GM23338 (cell line): ENCODE measurements around the gene TLCD3A. TPM values are rescaled to one million over a fixed set of nuclear protein-coding genes. Genes with fewer than 3 reads are reported as not detected.

Source experiments
- ATAC-seq: fragments of 200-7000 bp; cut with Tn5 transposase; 3 replicates; pipeline ENCODE4 v1.9.1; 2020
- DNase-seq: peaks from one replicate; pipeline ENCODE4 v3.0.0-alpha.2; 2015; ENCODE audit warnings: low spot score
- H2AFZ ChIP-seq: fragments of 200-600 bp; sonication (generic); 2 replicates; pipeline ENCODE4 v1.8.0; 2016; ENCODE audit warnings: antibody characterized with exemption, mild to moderate bottlenecking, moderate library complexity
- H3F3A ChIP-seq: fragments of 200-600 bp; sonication (generic); replicated peaks from 2 replicates; pipeline ENCODE4 v1.8.0; 2017; ENCODE audit warnings: antibody characterized with exemption, mixed run types, low read depth
- H3K27ac ChIP-seq: fragments of 200-600 bp; sonication (generic); 2 replicates; pipeline ENCODE4 v1.6.1; 2016; ENCODE audit warnings: low read depth
- H3K27me3 ChIP-seq: fragments of 200-600 bp; sonication (generic); 2 replicates; pipeline ENCODE4 v1.8.0; 2016; ENCODE audit warnings: mild to moderate bottlenecking, mixed run types, moderate library complexity; ENCODE audit not compliant: insufficient read depth
- H3K36me3 ChIP-seq: fragments of 200-600 bp; sonication (generic); 2 replicates; pipeline ENCODE4 v1.8.0; 2016; ENCODE audit warnings: mild to moderate bottlenecking; ENCODE audit not compliant: insufficient read depth
- H3K4me1 ChIP-seq: fragments of 200-600 bp; sonication (generic); 2 replicates; pipeline ENCODE4 v1.8.0; 2016; ENCODE audit warnings: mild to moderate bottlenecking, moderate library complexity; ENCODE audit not compliant: insufficient read depth
- H3K4me2 ChIP-seq: fragments of 200-600 bp; sonication (generic); 2 replicates; pipeline ENCODE4 v1.7.1; 2017; ENCODE audit warnings: mixed run types
- H3K4me3 ChIP-seq: fragments of 200-600 bp; sonication (generic); 2 replicates; pipeline ENCODE4 v1.6.1; 2016; ENCODE audit warnings: mixed run types
- H3K79me2 ChIP-seq: fragments of 200-600 bp; sonication (generic); replicated peaks from 2 replicates; pipeline ENCODE4 v1.8.0; 2017; ENCODE audit warnings: mild to moderate bottlenecking; ENCODE audit not compliant: insufficient read depth
- H3K9me2 ChIP-seq: fragments of 200-600 bp; sonication (generic); 2 replicates; pipeline ENCODE4 v1.8.0; 2017; ENCODE audit not compliant: insufficient read depth
- H4K20me1 ChIP-seq: fragments of 200-600 bp; sonication (generic); replicated peaks from 2 replicates; pipeline ENCODE4 v1.8.0; 2017; ENCODE audit warnings: mild to moderate bottlenecking; ENCODE audit not compliant: insufficient read depth
- H3K27ac Mint-ChIP-seq: 2 replicates; pipeline ENCODE4 v1.8.0; 2020; ENCODE audit warnings: inconsistent platforms, mild to moderate bottlenecking, moderate library complexity, mixed read lengths
- H3K27me3 Mint-ChIP-seq: 3 replicates; pipeline ENCODE4 v1.8.0; 2022; ENCODE audit warnings: low read depth, mild to moderate bottlenecking, moderate library complexity, mixed read lengths, inconsistent platforms; ENCODE audit not compliant: insufficient read depth, poor library complexity
- H3K36me3 Mint-ChIP-seq: 3 replicates; pipeline ENCODE4 v1.8.0; 2021; ENCODE audit warnings: low read depth, mild to moderate bottlenecking, inconsistent platforms, moderate library complexity, mixed read lengths
- H3K4me1 Mint-ChIP-seq: 3 replicates; pipeline ENCODE4 v1.8.0; 2020; ENCODE audit warnings: mild to moderate bottlenecking, inconsistent platforms, mixed read lengths
- H3K4me3 Mint-ChIP-seq: 3 replicates; pipeline ENCODE4 v1.8.0; 2021; ENCODE audit warnings: moderate library complexity, mild to moderate bottlenecking, inconsistent platforms, mixed read lengths
- H3K9me3 Mint-ChIP-seq: 3 replicates; pipeline ENCODE4 v1.8.0; 2020; ENCODE audit warnings: moderate library complexity, mild to moderate bottlenecking, inconsistent platforms, mixed read lengths
- CREB1 ChIP-seq: fragments of 250-450 bp; sonication (Bioruptor Pico); IDR thresholded peaks from 2 replicates; pipeline ENCODE4 v1.5.0; 2020; ENCODE audit warnings: low read depth, mild to moderate bottlenecking, moderate library complexity
- EZH2 ChIP-seq: fragments of 200-600 bp; sonication (generic); IDR thresholded peaks from one replicate; pipeline ENCODE4 v1.8.0; 2017; ENCODE audit warnings: antibody characterized with exemption, mild to moderate bottlenecking, low read depth; ENCODE audit not compliant: unreplicated experiment
- POLR2AphosphoS5 ChIP-seq: IDR thresholded peaks from 2 replicates; pipeline ENCODE4 v1.6.1; 2016; ENCODE audit warnings: antibody characterized with exemption, low read depth
- STAT1 ChIP-seq: IDR thresholded peaks from one replicate; pipeline ENCODE4 v1.6.1; 2016; ENCODE audit warnings: antibody characterized with exemption; ENCODE audit not compliant: unreplicated experiment
- polyA plus RNA-seq: library from polyadenylated mRNA; unstranded; fragments of >200 nt; fragmentation: Nextera tagmentation; extraction: Ambion mirVana; gene quantifications from 2 replicates; pipeline ENCODE4 v1.2.1, GENCODE V29; 2016
- total RNA-seq: library from RNA; depleted of rRNA; stranded (reverse); fragments of >200 nt; shearing (Covaris generic); gene quantifications from 2 replicates; pipeline ENCODE4 v1.2.3, GENCODE V29; 2014
- TF ChIP-seq, protein P1 (sequence below): IDR thresholded peaks from one replicate; pipeline ENCODE4 v1.6.1; 2018; ENCODE audit warnings: antibody characterized with exemption; ENCODE audit not compliant: unreplicated experiment
- TF ChIP-seq, protein P2 (sequence below): fragments of 250-450 bp; sonication (Bioruptor Pico); IDR thresholded peaks from 2 replicates; pipeline ENCODE4 v1.5.0; 2020; ENCODE audit warnings: mild to moderate bottlenecking, moderate library complexity

TLCD3A gene
- total and polyA plus RNA-seq, 2 experiments from 2014 or later: 10.3 to 21.1 TPM

DNA sequence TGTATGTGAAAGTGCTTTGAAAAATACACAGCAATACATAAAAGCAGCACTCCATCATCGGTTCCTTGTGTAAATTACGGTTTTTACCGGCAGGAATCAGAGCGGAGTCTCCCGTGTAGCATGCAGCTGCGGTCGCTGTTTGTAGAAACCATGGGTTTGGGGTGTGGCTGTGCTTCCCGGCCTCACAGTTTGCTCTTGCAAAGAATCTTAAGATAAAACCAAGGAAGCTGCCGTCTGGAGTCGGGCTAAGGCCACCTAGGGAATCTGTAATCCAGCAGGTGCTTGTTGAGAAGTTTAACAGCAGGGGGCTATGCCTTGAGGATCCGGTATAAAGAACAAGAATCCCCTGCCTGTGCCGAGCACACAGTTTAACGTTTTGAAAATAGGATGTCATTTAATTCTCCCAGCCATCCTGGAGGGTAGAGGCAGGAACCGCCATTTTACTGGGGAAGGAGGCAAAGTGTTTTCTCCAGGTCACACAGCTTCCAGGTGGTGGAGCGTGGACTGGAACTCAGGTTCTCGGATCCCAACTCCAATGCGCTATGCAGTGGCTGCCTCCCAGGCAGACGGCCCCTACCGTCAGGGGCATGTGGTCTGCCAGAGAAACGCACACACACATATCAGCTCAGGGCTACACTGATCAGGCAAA is 6.0 kb upstream of the TLCD3A start:
- H3K27me3 Mint-ChIP-seq: peaks cover 8% of the 10 kb centered on the region
- Histone ChIP-seq H3K27me3 (peaks cover 7% of the 10 kb centered on the region; the same call in 1 of the 2 replicates), H3K4me3 (peak overlapping the region; percentile 36; the same call in 1 of the 2 replicates), H3K4me1 (peaks cover 19% of the 10 kb centered on the region), H2AFZ (no peak overlapping the region; the same call in 1 of the 2 replicates), H3K9me2 (no peaks in the 10 kb centered on the region), H3K27ac (peak overlapping the region; percentile 63; the same call in 1 of the 2 replicates), H3K79me2 (peaks cover 5% of the 10 kb centered on the region; the same call in 1 of the 2 replicates), H4K20me1 (peaks cover 13% of the 10 kb centered on the region; the same call in 1 of the 2 replicates), H3K4me2 (peak overlapping the region; percentile 33; the same call in 1 of the 2 replicates), H3F3A (0 out of 2 replicates have a peak, but pooled peaks cover 6% of the 10 kb centered on the region), H3K36me3 (no peaks in the 10 kb centered on the region)
- no peak overlapping the region for H3K4me3 Mint-ChIP-seq
- no peaks in the 10 kb centered on the region for H3K36me3 Mint-ChIP-seq
- H3K4me1 Mint-ChIP-seq: peaks cover 12% of the 10 kb centered on the region; the same call in 2 of the 3 replicates
- DNase-seq (peak; percentile 83), ATAC-seq (peak; percentile 78)
- TF ChIP-seq EZH2: no peak
- TF ChIP-seq, protein P1, sequence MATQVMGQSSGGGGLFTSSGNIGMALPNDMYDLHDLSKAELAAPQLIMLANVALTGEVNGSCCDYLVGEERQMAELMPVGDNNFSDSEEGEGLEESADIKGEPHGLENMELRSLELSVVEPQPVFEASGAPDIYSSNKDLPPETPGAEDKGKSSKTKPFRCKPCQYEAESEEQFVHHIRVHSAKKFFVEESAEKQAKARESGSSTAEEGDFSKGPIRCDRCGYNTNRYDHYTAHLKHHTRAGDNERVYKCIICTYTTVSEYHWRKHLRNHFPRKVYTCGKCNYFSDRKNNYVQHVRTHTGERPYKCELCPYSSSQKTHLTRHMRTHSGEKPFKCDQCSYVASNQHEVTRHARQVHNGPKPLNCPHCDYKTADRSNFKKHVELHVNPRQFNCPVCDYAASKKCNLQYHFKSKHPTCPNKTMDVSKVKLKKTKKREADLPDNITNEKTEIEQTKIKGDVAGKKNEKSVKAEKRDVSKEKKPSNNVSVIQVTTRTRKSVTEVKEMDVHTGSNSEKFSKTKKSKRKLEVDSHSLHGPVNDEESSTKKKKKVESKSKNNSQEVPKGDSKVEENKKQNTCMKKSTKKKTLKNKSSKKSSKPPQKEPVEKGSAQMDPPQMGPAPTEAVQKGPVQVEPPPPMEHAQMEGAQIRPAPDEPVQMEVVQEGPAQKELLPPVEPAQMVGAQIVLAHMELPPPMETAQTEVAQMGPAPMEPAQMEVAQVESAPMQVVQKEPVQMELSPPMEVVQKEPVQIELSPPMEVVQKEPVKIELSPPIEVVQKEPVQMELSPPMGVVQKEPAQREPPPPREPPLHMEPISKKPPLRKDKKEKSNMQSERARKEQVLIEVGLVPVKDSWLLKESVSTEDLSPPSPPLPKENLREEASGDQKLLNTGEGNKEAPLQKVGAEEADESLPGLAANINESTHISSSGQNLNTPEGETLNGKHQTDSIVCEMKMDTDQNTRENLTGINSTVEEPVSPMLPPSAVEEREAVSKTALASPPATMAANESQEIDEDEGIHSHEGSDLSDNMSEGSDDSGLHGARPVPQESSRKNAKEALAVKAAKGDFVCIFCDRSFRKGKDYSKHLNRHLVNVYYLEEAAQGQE: no peak
- H3K27ac Mint-ChIP-seq: no peak overlapping the region
- H3K9me3 Mint-ChIP-seq: no peaks in the 10 kb centered on the region

GRCh38 chr17:728911-729310 is 3.5 kb upstream of the TLCD3A start:
- no peak overlapping the region for H3K4me3 ChIP-seq
- 0 out of 2 replicates have a peak, but pooled peaks cover 9% of the 10 kb centered on the region for H3F3A ChIP-seq
- Mint-ChIP-seq H3K36me3 (peaks cover 9% of the 10 kb centered on the region), H3K9me3 (no peaks in the 10 kb centered on the region), H3K4me1 (peaks cover 20% of the 10 kb centered on the region), H3K4me3 (no peak overlapping the region), H3K27ac (no peak overlapping the region), H3K27me3 (peaks cover 18% of the 10 kb centered on the region)
- H3K4me2 ChIP-seq: no peak overlapping the region
- ATAC-seq: no peak
- peaks cover 26% of the 10 kb centered on the region for H3K4me1 ChIP-seq
- H3K9me2 ChIP-seq: no peaks in the 10 kb centered on the region
- H3K27me3 ChIP-seq: peaks cover 7% of the 10 kb centered on the region; the same call in 1 of the 2 replicates
- H3K27ac ChIP-seq: no peak overlapping the region
- H4K20me1 ChIP-seq: peaks cover 14% of the 10 kb centered on the region; the same call in 1 of the 2 replicates
- H2AFZ ChIP-seq: no peak overlapping the region
- peaks cover 16% of the 10 kb centered on the region for H3K79me2 ChIP-seq
- no peak for DNase-seq
- no peaks in the 10 kb centered on the region for H3K36me3 ChIP-seq
- TF ChIP-seq POLR2AphosphoS5: no peak
- TF ChIP-seq CREB1 (CRISPR knock-in tag): no peak
- TF ChIP-seq, protein P1: no peak
- TF ChIP-seq, protein P2, sequence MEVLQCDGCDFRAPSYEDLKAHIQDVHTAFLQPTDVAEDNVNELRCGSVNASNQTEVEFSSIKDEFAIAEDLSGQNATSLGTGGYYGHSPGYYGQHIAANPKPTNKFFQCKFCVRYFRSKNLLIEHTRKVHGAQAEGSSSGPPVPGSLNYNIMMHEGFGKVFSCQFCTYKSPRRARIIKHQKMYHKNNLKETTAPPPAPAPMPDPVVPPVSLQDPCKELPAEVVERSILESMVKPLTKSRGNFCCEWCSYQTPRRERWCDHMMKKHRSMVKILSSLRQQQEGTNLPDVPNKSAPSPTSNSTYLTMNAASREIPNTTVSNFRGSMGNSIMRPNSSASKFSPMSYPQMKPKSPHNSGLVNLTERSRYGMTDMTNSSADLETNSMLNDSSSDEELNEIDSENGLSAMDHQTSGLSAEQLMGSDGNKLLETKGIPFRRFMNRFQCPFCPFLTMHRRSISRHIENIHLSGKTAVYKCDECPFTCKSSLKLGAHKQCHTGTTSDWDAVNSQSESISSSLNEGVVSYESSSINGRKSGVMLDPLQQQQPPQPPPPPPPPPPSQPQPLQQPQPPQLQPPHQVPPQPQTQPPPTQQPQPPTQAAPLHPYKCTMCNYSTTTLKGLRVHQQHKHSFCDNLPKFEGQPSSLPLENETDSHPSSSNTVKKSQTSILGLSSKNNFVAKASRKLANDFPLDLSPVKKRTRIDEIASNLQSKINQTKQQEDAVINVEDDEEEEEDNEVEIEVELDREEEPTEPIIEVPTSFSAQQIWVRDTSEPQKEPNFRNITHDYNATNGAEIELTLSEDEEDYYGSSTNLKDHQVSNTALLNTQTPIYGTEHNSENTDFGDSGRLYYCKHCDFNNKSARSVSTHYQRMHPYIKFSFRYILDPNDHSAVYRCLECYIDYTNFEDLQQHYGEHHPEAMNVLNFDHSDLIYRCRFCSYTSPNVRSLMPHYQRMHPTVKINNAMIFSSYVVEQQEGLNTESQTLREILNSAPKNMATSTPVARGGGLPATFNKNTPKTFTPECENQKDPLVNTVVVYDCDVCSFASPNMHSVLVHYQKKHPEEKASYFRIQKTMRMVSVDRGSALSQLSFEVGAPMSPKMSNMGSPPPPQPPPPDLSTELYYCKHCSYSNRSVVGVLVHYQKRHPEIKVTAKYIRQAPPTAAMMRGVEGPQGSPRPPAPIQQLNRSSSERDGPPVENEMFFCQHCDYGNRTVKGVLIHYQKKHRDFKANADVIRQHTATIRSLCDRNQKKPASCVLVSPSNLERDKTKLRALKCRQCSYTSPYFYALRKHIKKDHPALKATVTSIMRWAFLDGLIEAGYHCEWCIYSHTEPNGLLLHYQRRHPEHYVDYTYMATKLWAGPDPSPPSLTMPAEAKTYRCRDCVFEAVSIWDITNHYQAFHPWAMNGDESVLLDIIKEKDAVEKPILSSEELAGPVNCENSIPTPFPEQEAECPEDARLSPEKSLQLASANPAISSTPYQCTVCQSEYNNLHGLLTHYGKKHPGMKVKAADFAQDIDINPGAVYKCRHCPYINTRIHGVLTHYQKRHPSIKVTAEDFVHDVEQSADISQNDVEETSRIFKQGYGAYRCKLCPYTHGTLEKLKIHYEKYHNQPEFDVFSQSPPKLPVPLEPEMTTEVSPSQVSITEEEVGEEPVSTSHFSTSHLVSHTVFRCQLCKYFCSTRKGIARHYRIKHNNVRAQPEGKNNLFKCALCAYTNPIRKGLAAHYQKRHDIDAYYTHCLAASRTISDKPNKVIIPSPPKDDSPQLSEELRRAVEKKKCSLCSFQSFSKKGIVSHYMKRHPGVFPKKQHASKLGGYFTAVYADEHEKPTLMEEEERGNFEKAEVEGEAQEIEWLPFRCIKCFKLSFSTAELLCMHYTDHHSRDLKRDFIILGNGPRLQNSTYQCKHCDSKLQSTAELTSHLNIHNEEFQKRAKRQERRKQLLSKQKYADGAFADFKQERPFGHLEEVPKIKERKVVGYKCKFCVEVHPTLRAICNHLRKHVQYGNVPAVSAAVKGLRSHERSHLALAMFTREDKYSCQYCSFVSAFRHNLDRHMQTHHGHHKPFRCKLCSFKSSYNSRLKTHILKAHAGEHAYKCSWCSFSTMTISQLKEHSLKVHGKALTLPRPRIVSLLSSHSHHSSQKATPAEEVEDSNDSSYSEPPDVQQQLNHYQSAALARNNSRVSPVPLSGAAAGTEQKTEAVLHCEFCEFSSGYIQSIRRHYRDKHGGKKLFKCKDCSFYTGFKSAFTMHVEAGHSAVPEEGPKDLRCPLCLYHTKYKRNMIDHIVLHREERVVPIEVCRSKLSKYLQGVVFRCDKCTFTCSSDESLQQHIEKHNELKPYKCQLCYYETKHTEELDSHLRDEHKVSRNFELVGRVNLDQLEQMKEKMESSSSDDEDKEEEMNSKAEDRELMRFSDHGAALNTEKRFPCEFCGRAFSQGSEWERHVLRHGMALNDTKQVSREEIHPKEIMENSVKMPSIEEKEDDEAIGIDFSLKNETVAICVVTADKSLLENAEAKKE (CRISPR knock-in tag): no peak
- no peak for TF ChIP-seq STAT1
